Measurements from ENCODE around the gene TNFRSF18.
"Not testable (repeated sequence)": the region's sequence is repeated elsewhere in the genome, so short reads cannot be mapped to it uniquely, and the experiment has no call there.

Gene TNFRSF18

GRCh38 chr1:1253972-1254666 lies 47.7 kb upstream of the TNFRSF18 start:
- Histone ChIP-seq H3K4me2 (ENCODE audit: low read length, poor library complexity, severe bottlenecking) (no peak overlapping the region), H4K91ac (ENCODE audit: low read length) (no peak overlapping the region), H2AFZ (ENCODE audit: low read depth, low read length) (no peak overlapping the region), H3K4me1 (ENCODE audit: control insufficient read depth, insufficient read depth, low read depth, low read length) (peaks cover 25% of the 10 kb centered on the region), H3K4me3 (ENCODE audit: insufficient read depth in 1 of 2, low read depth in 1 of 2, low read length in 2 of 2) (no peak overlapping the region), H3K27me3 (ENCODE audit: control insufficient read depth in 1 of 2, insufficient read depth in 1 of 2, low read length in 2 of 2) (no peaks in the 10 kb centered on the region), H3K9ac (ENCODE audit: low read length) (no peak overlapping the region), H2BK120ac (ENCODE audit: low read depth, low read length) (no peak overlapping the region), H2BK5ac (ENCODE audit: low read depth, low read length, poor library complexity, severe bottlenecking) (no peak overlapping the region), H3K36me3 (ENCODE audit: control insufficient read depth in 1 of 2, insufficient read depth in 2 of 2, low read depth in 1 of 2, low read length in 2 of 2) (peaks cover 48 to 77% of the 10 kb centered on the region in 2 experiments), H3K27ac (ENCODE audit: low read length, poor library complexity, severe bottlenecking) (no peak overlapping the region), H2AK5ac (ENCODE audit: low read length, severe bottlenecking) (no peak overlapping the region), H2BK15ac (ENCODE audit: low read depth, poor library complexity, severe bottlenecking) (no peak overlapping the region), H4K8ac (ENCODE audit: low read length) (no peak overlapping the region), H2BK12ac (ENCODE audit: low read length in 2 of 2) (no peak overlapping the region), H3K79me1 (replicated peaks; ENCODE audit: low read length, poor library complexity, severe bottlenecking) (peaks cover 47% of the 10 kb centered on the region), H3K14ac (ENCODE audit: low read length in 2 of 2) (no peak overlapping the region), H3K9me3 (ENCODE audit: control insufficient read depth, low read length) (no peaks in the 10 kb centered on the region), H3K23ac (ENCODE audit: low read length in 2 of 2) (no peak overlapping the region), H3K4ac (ENCODE audit: low read depth in 1 of 2, low read length in 2 of 2) (no peak overlapping the region), H3K18ac (ENCODE audit: low read depth in 1 of 2, low read length in 2 of 2) (no peak overlapping the region)
- no peak for DNase-seq
- 97% methylated on average over 50 of the region's 50 CpGs for WGBS

- Histone ChIP-seq H3K27ac (ENCODE audit: low read length, poor library complexity, severe bottlenecking) (no peak overlapping the region), H2BK12ac (ENCODE audit: low read length in 2 of 2) (no peak overlapping the region), H2AFZ (ENCODE audit: low read depth, low read length) (no peak overlapping the region), H2AK5ac (ENCODE audit: low read length, severe bottlenecking) (no peak overlapping the region), H4K91ac (ENCODE audit: low read length) (no peak overlapping the region), H3K36me3 (ENCODE audit: control insufficient read depth in 1 of 2, insufficient read depth in 2 of 2, low read depth in 1 of 2, low read length in 2 of 2) (peaks cover 43 to 69% of the 10 kb centered on the region in 2 experiments), H3K4me1 (ENCODE audit: control insufficient read depth, insufficient read depth, low read depth, low read length) (peaks cover 17% of the 10 kb centered on the region), H3K9ac (ENCODE audit: low read length) (no peak overlapping the region), H3K4me3 (ENCODE audit: insufficient read depth in 1 of 2, low read depth in 1 of 2, low read length in 2 of 2) (no peak overlapping the region), H2BK15ac (ENCODE audit: low read depth, poor library complexity, severe bottlenecking) (no peak overlapping the region), H3K9me3 (ENCODE audit: control insufficient read depth, low read length) (no peaks in the 10 kb centered on the region), H3K4me2 (ENCODE audit: low read length, poor library complexity, severe bottlenecking) (no peak overlapping the region), H2BK5ac (ENCODE audit: low read depth, low read length, poor library complexity, severe bottlenecking) (no peak overlapping the region), H3K23ac (ENCODE audit: low read length in 2 of 2) (no peak overlapping the region), H3K14ac (ENCODE audit: low read length in 2 of 2) (no peak overlapping the region), H2BK120ac (ENCODE audit: low read depth, low read length) (no peak overlapping the region), H3K27me3 (ENCODE audit: control insufficient read depth in 1 of 2, insufficient read depth in 1 of 2, low read length in 2 of 2) (no peaks in the 10 kb centered on the region), H4K8ac (ENCODE audit: low read length) (no peak overlapping the region), H3K79me1 (replicated peaks; ENCODE audit: low read length, poor library complexity, severe bottlenecking) (peaks cover 44% of the 10 kb centered on the region), H3K4ac (ENCODE audit: low read depth in 1 of 2, low read length in 2 of 2) (no peak overlapping the region), H3K18ac (ENCODE audit: low read depth in 1 of 2, low read length in 2 of 2) (no peak overlapping the region)
- WGBS: 97% methylated on average over 12 of the region's 12 CpGs
- no peak for DNase-seq
Observed at GRCh38 chr1:1253314-1253713, 46.9 kb upstream of the TNFRSF18 start.

GRCh38 chr1:1250786-1251284 lies 44.4 kb upstream of the TNFRSF18 start:
- H3K27ac ChIP-seq (ENCODE audit: low read length, poor library complexity, severe bottlenecking): no peak overlapping the region
- H3K27me3 ChIP-seq (ENCODE audit: control insufficient read depth in 1 of 2, insufficient read depth in 1 of 2, low read length in 2 of 2): peaks cover 6 to 14% of the 10 kb centered on the region in 2 experiments
- peak overlapping the region; percentile 84 for H4K91ac ChIP-seq (ENCODE audit: low read length)
- peak overlapping the region; percentile 36 for H2AK5ac ChIP-seq (ENCODE audit: low read length, severe bottlenecking)
- H3K23ac ChIP-seq (ENCODE audit: low read length in 2 of 2): no peak overlapping the region
- H3K9me3 ChIP-seq (ENCODE audit: control insufficient read depth, low read length): no peaks in the 10 kb centered on the region
- H2AFZ ChIP-seq (ENCODE audit: low read depth, low read length): no peak overlapping the region
- peak overlapping the region in 1 of 2 experiments; percentile 8 for H2BK12ac ChIP-seq (ENCODE audit: low read length in 2 of 2)
- DNase-seq: no peak
- H2BK15ac ChIP-seq (ENCODE audit: low read depth, poor library complexity, severe bottlenecking): peak overlapping the region; percentile 94
- peaks cover 33 to 59% of the 10 kb centered on the region in 2 experiments for H3K36me3 ChIP-seq (ENCODE audit: control insufficient read depth in 1 of 2, insufficient read depth in 2 of 2, low read depth in 1 of 2, low read length in 2 of 2)
- peak overlapping the region; percentile 29 for H3K9ac ChIP-seq (ENCODE audit: low read length)
- no peak overlapping the region for H3K4me3 ChIP-seq (ENCODE audit: insufficient read depth in 1 of 2, low read depth in 1 of 2, low read length in 2 of 2)
- H3K4me2 ChIP-seq (ENCODE audit: low read length, poor library complexity, severe bottlenecking): no peak overlapping the region
- H3K18ac ChIP-seq (ENCODE audit: low read depth in 1 of 2, low read length in 2 of 2): peak overlapping the region; percentile 63 to 67
- no peak overlapping the region for H2BK120ac ChIP-seq (ENCODE audit: low read depth, low read length)
- 89% methylated on average over 16 of the region's 16 CpGs for WGBS
- peak overlapping the region in 1 of 2 experiments; percentile 73 for H3K4ac ChIP-seq (ENCODE audit: low read depth in 1 of 2, low read length in 2 of 2)
- peaks cover 35% of the 10 kb centered on the region for H3K79me1 ChIP-seq (replicated peaks; ENCODE audit: low read length, poor library complexity, severe bottlenecking)
- peak overlapping the region; percentile 57 for H4K8ac ChIP-seq (ENCODE audit: low read length)
- H2BK5ac ChIP-seq (ENCODE audit: low read depth, low read length, poor library complexity, severe bottlenecking): no peak overlapping the region
- peaks cover 25% of the 10 kb centered on the region for H3K4me1 ChIP-seq (ENCODE audit: control insufficient read depth, insufficient read depth, low read depth, low read length)
- no peak overlapping the region for H3K14ac ChIP-seq (ENCODE audit: low read length in 2 of 2)

- H3K18ac ChIP-seq (ENCODE audit: low read depth in 1 of 2, low read length in 2 of 2); H3K4ac ChIP-seq (ENCODE audit: low read depth in 1 of 2, low read length in 2 of 2); H3K4me2 ChIP-seq (ENCODE audit: low read length, poor library complexity, severe bottlenecking); H3K14ac ChIP-seq (ENCODE audit: low read length in 2 of 2); H2BK15ac ChIP-seq (ENCODE audit: low read depth, poor library complexity, severe bottlenecking); H3K9ac ChIP-seq (ENCODE audit: low read length); H2BK5ac ChIP-seq (ENCODE audit: low read depth, low read length, poor library complexity, severe bottlenecking); H2AK5ac ChIP-seq (ENCODE audit: low read length, severe bottlenecking); H2BK120ac ChIP-seq (ENCODE audit: low read depth, low read length); H3K9me3 ChIP-seq (ENCODE audit: control insufficient read depth, low read length); H2AFZ ChIP-seq (ENCODE audit: low read depth, low read length); DNase-seq; H4K91ac ChIP-seq (ENCODE audit: low read length); H3K4me3 ChIP-seq (ENCODE audit: insufficient read depth in 1 of 2, low read depth in 1 of 2, low read length in 2 of 2); H3K27ac ChIP-seq (ENCODE audit: low read length, poor library complexity, severe bottlenecking); H3K23ac ChIP-seq (ENCODE audit: low read length in 2 of 2); H4K8ac ChIP-seq (ENCODE audit: low read length): not testable (repeated sequence)
- Histone ChIP-seq H3K36me3 (ENCODE audit: control insufficient read depth in 1 of 2, insufficient read depth in 2 of 2, low read depth in 1 of 2, low read length in 2 of 2) (peaks cover 10 to 46% of the 10 kb centered on the region in 2 experiments), H3K4me1 (ENCODE audit: control insufficient read depth, insufficient read depth, low read depth, low read length) (peaks cover 33% of the 10 kb centered on the region), H3K79me1 (replicated peaks; ENCODE audit: low read length, poor library complexity, severe bottlenecking) (peaks cover 19% of the 10 kb centered on the region), H3K27me3 (ENCODE audit: control insufficient read depth in 1 of 2, insufficient read depth in 1 of 2, low read length in 2 of 2) (peaks cover 6 to 20% of the 10 kb centered on the region in 2 experiments), H2BK12ac (ENCODE audit: low read length in 2 of 2) (peak overlapping the region in 1 of 2 experiments; percentile 80)
- 99% methylated on average over 12 of the region's 21 CpGs for WGBS
Observed at GRCh38 chr1:1248009-1248913, 41.9 kb upstream of the TNFRSF18 start.
